K562 (cell line): ENCODE results near the gene VEGFB. TPM values are rescaled to one million over a fixed set of nuclear protein-coding genes. Genes with fewer than 3 reads are reported as not detected.
A peak's percentile ranks its signal among the peaks of the same experiment; 100 is the strongest.

ENCODE experiments used
- ATAC-seq: fragments of 200-7000 bp; cut with Tn5 transposase; 3 replicates; pipeline ENCODE4 v1.9.1; 2020; ENCODE audit warnings: moderate library complexity
- BruUV-seq: library from RNA; stranded (reverse); fragments of 400-500 nt; replicated peaks from 2 replicates; lab custom pipeline; 2021; lab: Mats Ljungman, UMichigan
- CTCF ChIA-PET: fragments of 300-600 bp; formaldehyde crosslinking; extraction: SDS; loops from one replicate; lab custom pipeline; 2021; ENCODE audit warnings: low intra/inter-chr PET ratio; lab: Yijun Ruan, JAX
- POLR2A ChIA-PET: fragments of 300-600, 350-650 bp; sonication (Branson Sonifier 250); formaldehyde crosslinking; extraction: SDS; loops from one replicate; lab custom pipeline; 2021; ENCODE audit warnings: antibody characterized with exemption, inconsistent platforms; lab: Yijun Ruan, JAX
- DNase-seq, 4 experiments: peaks; one replicate each; pipeline versions ENCODE4 v3.0.0 to v3.0.0-alpha.2; 2011 to 2018; ENCODE audit warnings: low spot score in 3 of 4, mixed read lengths in 3 of 4; ENCODE audit errors: extremely low read depth in 1 of 4
- FAIRE-seq: peaks from 2 replicates; lab custom pipeline; 2011; peaks lifted over from hg19 to GRCh38; lab: Jason Lieb, UNC
- H2AFZ ChIP-seq: 2 replicates; pipeline ENCODE4 v1.6.0; 2011; ENCODE audit warnings: low read depth, low read length, control low read depth, inconsistent platforms
- H3K27ac ChIP-seq: fragments of 200-600 bp; 3 replicates; pipeline ENCODE4 v1.8.0; 2011; ENCODE audit warnings: low read depth, mild to moderate bottlenecking, control low read depth, inconsistent platforms, low read length, moderate library complexity, mixed read lengths; ENCODE audit errors: extremely low read depth
- H3K27me3 ChIP-seq, 2 experiments: fragments of 300-600 bp in 1 of 2; 2 replicates in 1 of 2; 3 replicates in 1 of 2; pipeline versions ENCODE4 v1.6.0 to v1.8.0; 2011; ENCODE audit warnings: inconsistent platforms in 2 of 2, low read length in 2 of 2, mild to moderate bottlenecking in 1 of 2, mixed read lengths in 1 of 2, moderate library complexity in 1 of 2; ENCODE audit not compliant: control insufficient read depth in 2 of 2, insufficient read depth in 2 of 2
- H3K36me3 ChIP-seq: fragments of 300-600 bp; 3 replicates; pipeline ENCODE4 v1.8.0; 2011; ENCODE audit warnings: mild to moderate bottlenecking, low read length, inconsistent platforms; ENCODE audit not compliant: control insufficient read depth, insufficient read depth
- H3K4me1 ChIP-seq, 2 experiments: fragments of 200-600 bp in 1 of 2; replicated peaks in 1 of 2; 2 replicates in 1 of 2; 3 replicates in 1 of 2; pipeline versions ENCODE4 v1.5.1 to v1.8.0; 2011; ENCODE audit warnings: inconsistent platforms in 2 of 2, low read length in 2 of 2, mild to moderate bottlenecking in 1 of 2, mixed read lengths in 1 of 2, moderate library complexity in 1 of 2; ENCODE audit not compliant: control insufficient read depth in 2 of 2, insufficient read depth in 2 of 2
- H3K4me2 ChIP-seq: 2 replicates; pipeline ENCODE4 v1.6.1; 2011; ENCODE audit warnings: low read length, control low read depth, inconsistent platforms, mixed read lengths; ENCODE audit not compliant: insufficient read depth
- H3K4me3 ChIP-seq: fragments of 200-600 bp; sonication (generic), shearing (Covaris generic); 2 replicates; pipeline ENCODE4 v1.5.1; 2016; ENCODE audit warnings: control low read depth, inconsistent platforms
- H3K79me2 ChIP-seq: fragments of 200-600 bp; 3 replicates; pipeline ENCODE4 v1.8.0; 2011; ENCODE audit warnings: low read length, inconsistent platforms; ENCODE audit not compliant: control insufficient read depth, insufficient read depth
- H3K9ac ChIP-seq, 2 experiments: 2 replicates each; pipeline versions ENCODE4 v1.6.0 to v1.6.1; 2011; ENCODE audit warnings: low read depth in 2 of 2, low read length in 2 of 2, control low read depth in 1 of 2, inconsistent platforms in 1 of 2, mild to moderate bottlenecking in 1 of 2, mixed read lengths in 1 of 2; ENCODE audit not compliant: insufficient read depth in 1 of 2
- H3K9me1 ChIP-seq: one replicate; pipeline ENCODE4 v1.6.0; 2011; ENCODE audit warnings: inconsistent platforms, mild to moderate bottlenecking, low read length, moderate library complexity; ENCODE audit not compliant: control insufficient read depth, insufficient read depth
- H3K9me3 ChIP-seq: replicated peaks from 2 replicates; pipeline ENCODE4 v1.5.1; 2011; ENCODE audit warnings: low read depth, low read length, inconsistent platforms; ENCODE audit not compliant: control insufficient read depth, insufficient read depth
- H4K20me1 ChIP-seq: replicated peaks from 2 replicates; pipeline ENCODE4 v1.6.1; 2011; ENCODE audit warnings: low read length, inconsistent platforms, mixed read lengths; ENCODE audit not compliant: control insufficient read depth, insufficient read depth
- MEIS2 ChIP-seq: fragments of 450-650 bp; IDR thresholded peaks from 2 replicates; pipeline ENCODE4 v1.6.1; 2014; ENCODE audit warnings: mild to moderate bottlenecking; ENCODE audit not compliant: partially characterized antibody
- POLR2A ChIP-seq: fragments of 450-650 bp; conservative IDR thresholded peaks from 2 replicates; pipeline ENCODE4 v1.6.1; 2016
- POLR2B ChIP-seq: fragments of 450-650 bp; IDR thresholded peaks from 2 replicates; pipeline ENCODE4 v1.6.1; 2018; ENCODE audit warnings: low read depth; ENCODE audit not compliant: partially characterized antibody
- RFX5 ChIP-seq: IDR thresholded peaks from 2 replicates; pipeline ENCODE4 v1.6.1; 2011; ENCODE audit warnings: low read depth, mild to moderate bottlenecking, improper control_type of control experiment, low read length
- SUPT5H ChIP-seq: fragments of 450-650 bp; IDR thresholded peaks from 2 replicates; pipeline ENCODE4 v1.6.1; 2016
- WGBS: fragments of 100-300 bp; shearing (Covaris generic); methylation state at CpG from one replicate; pipeline ENCODE4 v1.1.6; 2016; ENCODE audit warnings: low coverage, mixed read lengths; ENCODE audit not compliant: insufficient coverage; ENCODE audit errors: missing lambda C conversion rate; 5-methylcytosine and 5-hydroxymethylcytosine counted together
- in situ Hi-C: fragments of 300-500 bp; cut with MboI; formaldehyde crosslinking; loops from 4 replicates; pipeline ENCODE4 v1.15.0; 2018; ENCODE audit warnings: inconsistent platforms, mixed read lengths
- intact Hi-C: fragments of 100-400 bp; cut with micrococcal nuclease; formaldehyde crosslinking; loops from 2 replicates; pipeline ENCODE4 v1.14.2; 2022
- polyA plus RNA-seq, 8 experiments: library from polyadenylated mRNA; depleted of rRNA in 4 of 8; stranded (reverse) in 5 of 8; unstranded in 3 of 8; fragments of >200 nt; fragmentation: Nextera tagmentation in 2 of 8; fragmentation: Illumina TruSeq in 1 of 8; extraction: Ambion mirVana in 2 of 8; extraction: Trizol in 1 of 8; gene quantifications; 2 replicates each; pipeline versions ENCODE4 v1.2.1 to v1.2.3, GENCODE V29; 2011 to 2014; ENCODE audit warnings: inconsistent platforms in 1 of 8, missing spikeins in 1 of 8
- total RNA-seq, 7 experiments: library from RNA; depleted of rRNA in 6 of 7; stranded (reverse); fragments of >200 nt in 6 of 7; fragmentation: Illumina TruSeq in 2 of 7; extraction: Trizol in 2 of 7; gene quantifications; 2 replicates each; pipeline versions ENCODE4 v1.2.1 to v1.2.3, GENCODE V29; 2011 to 2021; ENCODE audit warnings: low replicate concordance in 1 of 7
- TF ChIP-seq, protein P1 (sequence below): sonication (generic); formaldehyde crosslinking; IDR thresholded peaks from 2 replicates; pipeline ENCODE4 v1.8.0; 2022; ENCODE audit warnings: mild to moderate bottlenecking, missing genetic modification reagents, borderline replicate concordance

Gene VEGFB
- total and polyA plus RNA-seq, 9 of the 15 experiments (the other 6 are each of a cell fraction or from before 2014, with no cell fraction given) = 11.0 to 83.4 (median 25.7) TPM

DNA sequence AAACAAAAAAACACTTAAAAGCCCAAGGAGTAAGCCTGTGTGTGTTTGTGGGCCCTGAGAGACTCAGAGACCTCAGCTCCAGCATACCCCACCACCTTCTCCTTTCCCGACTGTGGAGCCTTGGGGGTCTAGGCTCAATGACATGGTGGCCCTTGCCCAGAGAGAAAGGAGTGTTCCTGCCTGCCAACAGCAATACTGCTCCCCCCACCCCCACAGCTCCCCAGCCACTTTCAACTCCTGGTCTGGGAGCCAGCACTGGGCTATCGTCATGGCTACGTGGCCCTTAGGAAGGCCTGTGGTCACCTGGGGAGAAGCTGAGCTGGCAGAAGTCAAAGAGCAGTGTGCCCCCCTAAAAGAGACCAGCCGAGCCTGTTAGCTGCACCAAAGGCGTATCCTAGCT lies 9.7 kb downstream of the VEGFB start:
- intact Hi-C loops (loop anchor here (10.0 kb wide), 1 partner anchor 61 kb away; the partner anchor contains the start of genes CATSPERZ and ESRRA), in situ Hi-C loops (no loop called here)
- 57% methylated on average over 5 of the region's 5 CpGs for WGBS
- Histone ChIP-seq H3K4me1 (peaks cover 42 to 86% of the 10 kb centered on the region in 2 experiments), H3K4me2 (peak overlapping the region; percentile 92; the same call in 1 of the 2 replicates), H3K27me3 (no peaks in the 10 kb centered on the region), H3K9me1 (no peaks in the 10 kb centered on the region), H3K79me2 (peaks cover 60% of the 10 kb centered on the region), H3K4me3 (no peak overlapping the region), H4K20me1 (0 out of 2 replicates have a peak, but pooled peaks cover 3% of the 10 kb centered on the region), H3K27ac (peak overlapping the region; percentile 62; the same call in 2 of the 3 replicates), H3K36me3 (peaks cover 49% of the 10 kb centered on the region), H3K9ac (peak overlapping the region; percentile 31 to 91; a peak in 3 of 4 replicates)
- ATAC-seq (no peak), FAIRE-seq (no peak)
- no TSS peak for BruUV-seq
- POLR2A ChIA-PET = interaction anchor here (0.7 to 7.8 kb wide), 8 partner anchors 8 to 142 kb away, joined by 3 to 58 read pairs (median 4); partner anchors contain the start of genes NUDT22, PLCB3, STIP1 and TRPT1
- CTCF ChIA-PET = no interaction called here
- peak; percentile 16 for TF ChIP-seq POLR2B
- TF ChIP-seq SUPT5H = peak; percentile 29; the same call in 1 of the 2 replicates
- no peak for TF ChIP-seq MEIS2
- peak; percentile 62 for TF ChIP-seq POLR2A
- TF ChIP-seq, protein P1, sequence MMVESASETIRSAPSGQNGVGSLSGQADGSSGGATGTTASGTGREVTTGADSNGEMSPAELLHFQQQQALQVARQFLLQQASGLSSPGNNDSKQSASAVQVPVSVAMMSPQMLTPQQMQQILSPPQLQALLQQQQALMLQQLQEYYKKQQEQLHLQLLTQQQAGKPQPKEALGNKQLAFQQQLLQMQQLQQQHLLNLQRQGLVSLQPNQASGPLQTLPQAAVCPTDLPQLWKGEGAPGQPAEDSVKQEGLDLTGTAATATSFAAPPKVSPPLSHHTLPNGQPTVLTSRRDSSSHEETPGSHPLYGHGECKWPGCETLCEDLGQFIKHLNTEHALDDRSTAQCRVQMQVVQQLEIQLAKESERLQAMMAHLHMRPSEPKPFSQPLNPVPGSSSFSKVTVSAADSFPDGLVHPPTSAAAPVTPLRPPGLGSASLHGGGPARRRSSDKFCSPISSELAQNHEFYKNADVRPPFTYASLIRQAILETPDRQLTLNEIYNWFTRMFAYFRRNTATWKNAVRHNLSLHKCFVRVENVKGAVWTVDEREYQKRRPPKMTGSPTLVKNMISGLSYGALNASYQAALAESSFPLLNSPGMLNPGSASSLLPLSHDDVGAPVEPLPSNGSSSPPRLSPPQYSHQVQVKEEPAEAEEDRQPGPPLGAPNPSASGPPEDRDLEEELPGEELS (CRISPR knock-in tag) = no peak
- no peak for TF ChIP-seq RFX5
- TF ChIP-seq, all 486 proteins: peak for 3
- Histone ChIP-seq H3K9me3 (no peaks in the 10 kb centered on the region), H2AFZ (no peak overlapping the region)
- DNase-seq = peak in 1 of 4 experiments; percentile 36
